H1 (cell line): ENCODE results near the gene EFCAB8. TPM values are rescaled to one million over a fixed set of nuclear protein-coding genes. Genes with fewer than 3 reads are reported as not detected.

Source experiments
- CHD1 ChIP-seq: IDR thresholded peaks from 2 replicates; pipeline ENCODE4 v1.6.1; 2012; ENCODE audit warnings: low read depth, low read length, improper control_type of control experiment
- CHD2 ChIP-seq: IDR thresholded peaks from 2 replicates; pipeline ENCODE4 v1.6.1; 2012; ENCODE audit warnings: low read length, improper control_type of control experiment
- CHD7 ChIP-seq: fragments of 300-600 bp; sonication (generic); IDR thresholded peaks from 2 replicates; pipeline ENCODE4 v1.7.1; 2012; ENCODE audit warnings: low read length, moderate library complexity, mild to moderate bottlenecking, inconsistent platforms; ENCODE audit not compliant: insufficient replicate concordance
- FOSL1 ChIP-seq: IDR thresholded peaks from 2 replicates; pipeline ENCODE4 v1.6.1; 2011; ENCODE audit warnings: mild to moderate bottlenecking, low read depth, low read length, moderate library complexity; ENCODE audit not compliant: insufficient read depth
- MAFK ChIP-seq: IDR thresholded peaks from 2 replicates; pipeline ENCODE4 v1.6.1; 2012; ENCODE audit warnings: low read depth, mild to moderate bottlenecking, improper control_type of control experiment, low read length
- POLR2AphosphoS5 ChIP-seq: IDR thresholded peaks from 2 replicates; pipeline ENCODE4 v1.6.1; 2011; ENCODE audit warnings: low read depth, low read length
- SIRT6 ChIP-seq: IDR thresholded peaks from one replicate; pipeline ENCODE4 v1.7.1; 2012; ENCODE audit warnings: low read length, inconsistent platforms
- polyA plus RNA-seq, 7 experiments: library from polyadenylated mRNA; depleted of rRNA in 3 of 7; stranded (reverse) in 5 of 7; unstranded in 2 of 7; fragments of >200 nt in 5 of 7; fragments of 200-250 nt in 2 of 7; gene quantifications; 1 replicate in 5 of 7; 2 replicates in 1 of 7; 4 replicates in 1 of 7; pipeline versions ENCODE4 v1.2.1 to v1.2.3, GENCODE V29; 2011 to 2013; ENCODE audit warnings: missing spikeins in 2 of 7, mixed read lengths in 2 of 7
- total RNA-seq: library from RNA; stranded (reverse); fragmentation: NEBNext Ultra II Directional; extraction: Animal tissue kit (Norgen Biotek cat#: 25700); gene quantifications from 2 replicates; pipeline ENCODE4 v1.2.1, GENCODE V29; 2021

Gene EFCAB8
- total and polyA plus RNA-seq, 2 of the 8 experiments (the other 6 are each of a cell fraction or from before 2014, with no cell fraction given): 0.06 to 0.20 TPM

DNA sequence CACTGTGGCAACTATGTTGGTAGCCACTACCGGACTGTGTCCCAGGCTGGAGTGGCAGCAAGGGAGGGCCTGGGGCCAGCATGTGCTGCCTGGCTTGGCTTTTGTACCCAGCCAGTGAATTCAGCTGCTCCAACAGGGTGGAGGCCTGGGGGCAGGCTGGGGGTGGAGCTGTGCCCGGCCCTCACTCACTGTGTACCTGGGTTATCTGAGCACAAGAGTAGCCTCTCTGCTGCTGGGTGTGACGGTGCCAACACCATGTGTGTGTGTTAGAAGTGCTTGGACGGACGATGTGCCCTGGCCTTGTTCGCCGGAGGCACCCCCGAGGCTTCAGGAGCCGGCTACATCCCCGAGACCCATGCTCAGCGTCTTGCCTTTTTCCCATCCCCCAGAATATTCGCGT, 49.2 kb downstream of the EFCAB8 start (continued):
- TF ChIP-seq CHD7 (no peak), POLR2AphosphoS5 (no peak), SIRT6 (no peak), MAFK (no peak), CHD1 (no peak), FOSL1 (no peak), CHD2 (no peak)
